HG03097 (cell line): Measurements from ENCODE around the gene PFN4.

Source experiments
- ATAC-seq: cut with Tn5 transposase; IDR thresholded peaks from one replicate; pipeline ENCODE4 v1.9.1; 2021; ENCODE audit not compliant: unreplicated experiment, low FRiP score

Gene PFN4

DNA sequence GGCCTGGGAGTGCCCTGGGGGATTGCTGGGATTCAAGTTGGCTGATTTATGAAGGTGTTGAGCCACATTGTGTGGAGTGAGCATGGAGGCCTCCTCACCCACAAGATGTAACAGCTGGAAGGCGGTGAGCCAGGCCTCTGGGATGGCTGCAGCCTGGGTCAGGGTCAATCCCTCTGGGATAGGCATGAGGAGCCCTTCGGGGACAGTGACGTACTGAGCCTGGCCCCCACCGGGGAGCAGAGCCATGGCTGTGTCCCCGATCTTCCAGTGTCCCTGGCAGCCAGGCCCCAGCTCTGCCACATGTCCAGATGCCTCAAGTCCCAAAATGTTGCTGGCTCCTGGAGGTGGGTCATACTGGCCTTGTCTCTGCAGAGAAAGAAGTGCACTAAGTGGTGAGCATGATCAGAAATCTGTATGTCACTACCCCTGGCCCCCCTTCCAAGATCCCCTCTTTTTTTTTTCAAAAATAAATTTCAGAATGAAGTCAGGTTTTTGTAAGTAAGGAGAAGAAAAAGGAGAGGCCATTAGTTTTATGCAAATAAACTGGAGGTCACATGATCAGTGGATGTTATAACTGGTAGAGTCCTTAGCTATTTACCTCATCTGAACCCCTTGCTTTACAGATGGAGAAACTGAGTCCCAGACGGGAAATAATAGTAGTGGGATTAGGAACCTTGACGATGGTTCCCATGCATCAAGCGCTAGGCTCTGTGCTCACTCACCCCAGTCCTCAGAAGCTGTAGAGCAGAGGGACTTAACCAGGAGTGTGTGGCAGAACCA, 40.2 kb downstream of the PFN4 start:
- no peak for ATAC-seq

- ATAC-seq, result no peak
Measured at GRCh38 chr2:24080701-24081100, 42.4 kb downstream of the PFN4 start.

DNA sequence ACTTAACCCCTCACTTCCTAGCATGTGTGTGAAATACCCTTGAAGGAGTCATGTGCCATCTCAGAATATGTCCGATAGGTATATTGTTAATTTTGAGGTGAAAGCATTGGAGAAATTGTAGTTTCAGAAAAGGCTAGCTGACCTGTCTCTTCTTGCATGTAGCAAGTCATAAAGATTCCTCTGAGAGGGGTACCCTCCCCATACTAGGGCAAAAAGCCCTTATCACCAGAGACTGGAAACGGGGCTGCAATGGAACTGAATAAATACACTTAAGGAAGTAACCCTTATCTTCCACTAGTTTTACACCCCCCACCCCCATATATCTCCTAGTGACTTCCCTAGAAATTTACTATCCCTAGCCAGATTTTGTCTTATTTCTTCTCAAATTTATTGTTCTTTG, 45.3 kb downstream of the PFN4 start:
- no peak for ATAC-seq

DNA sequence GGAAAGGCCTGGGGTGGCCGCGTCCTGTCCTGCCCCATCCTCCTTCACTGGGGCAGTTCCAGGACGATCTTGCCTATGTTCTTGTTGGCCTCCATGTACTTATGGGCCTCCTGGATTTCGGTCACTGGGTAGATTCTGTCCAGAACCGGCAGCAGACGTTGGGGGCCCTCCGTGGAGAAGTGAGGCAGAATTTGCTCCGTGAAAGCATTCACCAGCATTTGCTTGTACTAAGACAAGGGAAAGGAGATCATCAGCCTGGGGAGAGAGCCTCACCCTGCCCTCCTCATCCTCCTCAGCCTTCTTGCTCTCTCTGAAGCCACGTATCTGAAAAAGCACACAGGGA, 45.6 kb downstream of the PFN4 start:
- ATAC-seq, result no peak

DNA sequence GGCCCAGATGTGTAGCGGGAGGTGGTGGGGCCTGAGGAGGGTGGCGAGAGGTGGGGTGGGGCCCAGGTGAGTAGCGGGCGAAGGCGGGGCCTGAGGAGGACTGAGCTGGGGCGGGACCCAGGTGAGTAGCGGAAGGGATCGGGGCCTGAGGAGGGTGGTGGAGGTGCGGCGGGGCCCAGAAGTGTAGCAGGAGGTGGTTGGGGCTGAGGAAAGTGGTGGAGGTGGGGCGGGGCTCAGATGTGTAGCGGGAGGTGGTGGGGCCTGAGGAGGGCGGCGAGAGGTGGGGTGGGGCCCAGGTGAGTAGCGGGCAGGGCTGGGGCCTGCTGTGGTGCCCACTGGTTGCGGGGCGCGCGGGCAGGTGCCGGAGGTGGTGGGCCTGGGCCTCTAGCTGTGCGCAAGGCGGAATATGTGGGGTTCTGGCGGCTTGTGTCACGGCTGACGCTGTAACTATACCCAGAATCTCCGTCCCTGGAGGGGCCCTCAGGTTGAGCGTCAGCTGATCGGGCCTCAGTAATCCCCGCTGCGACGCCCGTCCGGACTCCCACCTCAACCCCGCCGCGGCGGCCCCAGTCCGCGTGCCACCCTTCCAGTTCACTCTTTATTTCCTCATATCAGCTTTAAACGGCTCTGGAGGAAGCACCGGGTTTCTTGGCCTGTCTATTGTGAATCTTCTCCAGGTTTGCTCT, 46.1 kb downstream of the PFN4 start:
- peak; percentile 8 for ATAC-seq

DNA sequence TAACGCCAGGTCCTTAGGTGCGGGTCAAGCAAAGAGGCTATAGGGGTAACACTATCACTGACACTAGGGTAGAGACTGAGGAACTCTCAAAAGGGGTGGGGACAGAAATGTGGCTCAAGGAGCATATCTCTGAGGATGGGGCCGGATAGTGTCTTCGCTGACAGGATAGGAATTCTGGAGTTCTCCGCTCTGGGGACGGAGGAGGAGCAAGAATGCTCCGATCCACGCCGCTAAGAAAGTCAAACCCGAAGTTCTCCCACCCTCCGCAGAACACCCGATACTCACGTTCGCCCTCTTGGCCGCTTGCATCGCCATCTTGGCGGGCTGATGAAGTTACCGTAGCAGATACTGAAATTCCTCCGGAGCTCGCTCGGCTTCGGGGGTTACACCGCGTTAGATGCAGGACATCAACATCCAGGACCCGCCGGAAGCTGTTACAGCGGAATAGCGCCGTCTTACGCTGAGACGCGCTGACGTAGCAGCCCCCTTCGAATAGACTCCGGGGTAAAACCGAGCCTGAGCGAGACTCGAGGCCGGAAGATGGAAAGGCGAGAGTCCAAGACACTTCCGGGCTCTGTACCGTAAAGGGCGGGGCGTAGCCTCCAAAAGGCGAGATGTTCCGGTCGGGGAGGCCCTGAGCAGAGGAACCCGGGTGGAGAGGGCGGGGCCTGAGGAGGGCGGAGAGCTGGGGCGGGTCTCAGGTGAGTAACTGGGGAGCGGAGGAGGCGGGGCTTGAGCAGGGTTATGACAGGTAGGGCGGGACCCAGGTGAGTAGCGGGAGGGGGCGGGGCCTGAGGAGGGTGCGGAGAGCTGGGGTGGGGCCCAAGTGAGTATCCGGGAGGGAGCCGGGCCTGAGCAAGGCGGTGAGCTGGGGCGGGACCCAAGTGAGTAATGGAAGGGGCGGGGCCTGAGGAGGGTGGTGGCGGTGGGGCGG, 47.0 kb downstream of the PFN4 start, which contains the start of gene SF3B6:
Gene SF3B6 (minus strand): TSS at position 412 of the 934 bp plus-strand sequence. CDS start 97 bp downstream, at position 315.
- peak; percentile 87 for ATAC-seq

DNA sequence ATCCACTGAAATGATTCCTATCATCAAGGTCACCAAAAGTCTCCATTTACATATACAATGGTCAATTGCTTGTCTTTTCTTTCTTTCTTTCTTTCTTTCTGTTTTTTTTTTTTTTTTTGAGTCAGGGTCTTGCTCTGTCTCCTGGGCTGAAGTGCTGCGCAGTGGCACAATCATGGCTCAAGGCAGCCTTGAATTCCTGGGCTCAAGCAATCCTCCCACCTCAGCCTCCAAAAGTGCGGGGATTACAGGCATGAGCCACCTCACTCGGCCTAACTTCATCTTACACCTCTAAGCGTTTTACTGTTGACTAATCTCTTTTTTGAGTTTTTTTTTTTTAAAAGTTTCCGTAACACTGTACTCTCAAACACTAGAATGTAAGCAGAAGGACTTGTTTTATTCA, 47.9 kb downstream of the PFN4 start:
- ATAC-seq, result no peak

- no peak for ATAC-seq
Measured at GRCh38 chr2:24073816-24074215, 49.3 kb downstream of the PFN4 start.

GRCh38 chr2:24072259-24072658, 50.9 kb downstream of the PFN4 start:
- ATAC-seq, result no peak

GRCh38 chr2:24065341-24065740, 57.8 kb downstream of the PFN4 start:
- ATAC-seq, result no peak
